ENCODE data around the gene CDH4.

CDH4 gene

GRCh38 chr20:61930776-61931475 is 678.9 kb downstream of the CDH4 start:
- Histone ChIP-seq H3K4me2 (ENCODE audit: low read length) (no peak overlapping the region), H3K18ac (ENCODE audit: low read length) (no peak overlapping the region), H2BK15ac (replicated peaks; ENCODE audit: low read depth) (no peak overlapping the region), H3K23ac (ENCODE audit: low read length) (no peak overlapping the region), H4K5ac (ENCODE audit: low read length) (no peak overlapping the region), H3K27me3 (ENCODE audit: insufficient read depth, low read length, poor library complexity) (no peaks in the 10 kb centered on the region), H2BK5ac (ENCODE audit: low read length) (no peak overlapping the region), H3K79me2 (ENCODE audit: control insufficient read depth, insufficient read depth, low read length) (no peaks in the 10 kb centered on the region), H3K79me1 (ENCODE audit: low read length) (no peaks in the 10 kb centered on the region), H3K56ac (ENCODE audit: low read length) (no peak overlapping the region), H2AK5ac (ENCODE audit: low read length) (no peak overlapping the region), H2BK120ac (ENCODE audit: low read depth, low read length) (no peak overlapping the region), H3K4ac (ENCODE audit: low read depth, low read length) (no peak overlapping the region), H3K27ac (ENCODE audit: low read depth, low read length) (no peak overlapping the region), H3K4me1 (ENCODE audit: control insufficient read depth, low read depth, low read length) (no peaks in the 10 kb centered on the region), H3K36me3 (ENCODE audit: control insufficient read depth, insufficient read depth, low read length) (no peaks in the 10 kb centered on the region), H3K9ac (ENCODE audit: low read length) (no peak overlapping the region), H4K8ac (ENCODE audit: low read depth, low read length) (no peak overlapping the region), H3K4me3 (ENCODE audit: low read length) (no peak overlapping the region)
- DNase-seq, result no peak
- WGBS (ENCODE audit: extremely low coverage, insufficient coverage, low lambda C conversion rate), result no CpG with 5 or more reads among the region's 28 CpGs

GRCh38 chr20:61931476-61932198 is 679.6 kb downstream of the CDH4 start:
- Histone ChIP-seq H3K27me3 (ENCODE audit: insufficient read depth, low read length, poor library complexity) (no peaks in the 10 kb centered on the region), H4K8ac (ENCODE audit: low read depth, low read length) (no peak overlapping the region), H3K27ac (ENCODE audit: low read depth, low read length) (no peak overlapping the region), H2AK5ac (ENCODE audit: low read length) (no peak overlapping the region), H3K36me3 (ENCODE audit: control insufficient read depth, insufficient read depth, low read length) (no peaks in the 10 kb centered on the region), H3K4me1 (ENCODE audit: control insufficient read depth, low read depth, low read length) (no peaks in the 10 kb centered on the region), H3K9ac (ENCODE audit: low read length) (no peak overlapping the region), H3K79me1 (ENCODE audit: low read length) (no peaks in the 10 kb centered on the region), H4K5ac (ENCODE audit: low read length) (no peak overlapping the region), H3K4me2 (ENCODE audit: low read length) (no peak overlapping the region), H2BK15ac (replicated peaks; ENCODE audit: low read depth) (no peak overlapping the region), H3K18ac (ENCODE audit: low read length) (no peak overlapping the region), H3K4ac (ENCODE audit: low read depth, low read length) (no peak overlapping the region), H3K4me3 (ENCODE audit: low read length) (no peak overlapping the region), H2BK5ac (ENCODE audit: low read length) (no peak overlapping the region), H3K79me2 (ENCODE audit: control insufficient read depth, insufficient read depth, low read length) (no peaks in the 10 kb centered on the region), H2BK120ac (ENCODE audit: low read depth, low read length) (no peak overlapping the region), H3K56ac (ENCODE audit: low read length) (no peak overlapping the region), H3K23ac (ENCODE audit: low read length) (no peak overlapping the region)
- no CpG with 5 or more reads among the region's 14 CpGs for WGBS (ENCODE audit: extremely low coverage, insufficient coverage, low lambda C conversion rate)
- DNase-seq, result no peak

- no CpG with 5 or more reads among the region's 9 CpGs for WGBS (ENCODE audit: extremely low coverage, insufficient coverage, low lambda C conversion rate)
- DNase-seq, result no peak
- H3K79me2 ChIP-seq (ENCODE audit: control insufficient read depth, insufficient read depth, low read length), result no peaks in the 10 kb centered on the region
Measured at GRCh38 chr20:61932199-61932592, 680.1 kb downstream of the CDH4 start.

DNA sequence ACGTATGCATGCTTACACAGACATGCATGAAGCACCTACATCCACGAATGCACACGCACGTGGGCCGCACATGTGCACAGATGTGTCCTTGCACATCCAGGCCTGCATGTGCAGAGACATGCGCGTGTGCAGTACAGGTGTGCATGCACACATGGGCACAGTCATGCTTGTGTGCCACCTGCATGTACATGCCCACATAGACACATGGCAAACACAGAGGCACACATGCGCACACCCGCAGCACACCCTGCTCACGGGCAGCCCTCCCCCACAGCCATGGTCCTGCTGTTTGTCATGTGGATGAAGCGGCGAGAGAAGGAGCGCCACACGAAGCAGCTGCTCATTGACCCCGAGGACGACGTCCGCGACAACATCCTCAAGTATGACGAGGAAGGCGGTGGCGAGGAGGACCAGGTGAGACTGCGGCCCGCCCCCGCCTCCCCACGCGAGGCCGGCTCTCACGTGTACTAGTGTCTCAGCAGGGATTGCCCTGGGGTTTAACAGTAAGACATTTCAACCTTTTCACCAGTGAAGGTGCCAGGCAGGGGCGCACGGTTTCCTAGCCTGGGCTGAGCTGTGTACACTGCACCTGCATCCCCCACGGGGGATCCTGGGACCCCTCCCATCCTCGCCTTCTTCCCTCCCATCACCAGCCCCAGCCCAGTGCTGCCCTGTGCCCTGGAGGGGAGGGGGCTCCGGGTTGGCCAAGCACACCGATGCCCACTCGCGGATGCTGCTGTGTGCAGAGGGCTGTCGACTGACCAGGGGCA is 680.8 kb downstream of the CDH4 start:
- no peak overlapping the region for H3K18ac ChIP-seq (ENCODE audit: low read length)
- no peak overlapping the region for H3K27ac ChIP-seq (ENCODE audit: low read depth, low read length)
- H3K4me1 ChIP-seq (ENCODE audit: control insufficient read depth, low read depth, low read length), result no peaks in the 10 kb centered on the region
- H2BK5ac ChIP-seq (ENCODE audit: low read length), result no peak overlapping the region
- no peak overlapping the region for H3K56ac ChIP-seq (ENCODE audit: low read length)
- no peak overlapping the region for H3K4me3 ChIP-seq (ENCODE audit: low read length)
- H3K79me2 ChIP-seq (ENCODE audit: control insufficient read depth, insufficient read depth, low read length), result no peaks in the 10 kb centered on the region
- no peak overlapping the region for H3K4me2 ChIP-seq (ENCODE audit: low read length)
- H3K27me3 ChIP-seq (ENCODE audit: insufficient read depth, low read length, poor library complexity), result no peaks in the 10 kb centered on the region
- H2AK5ac ChIP-seq (ENCODE audit: low read length), result no peak overlapping the region
- no peak overlapping the region for H4K5ac ChIP-seq (ENCODE audit: low read length)
- DNase-seq, result no peak
- H3K36me3 ChIP-seq (ENCODE audit: control insufficient read depth, insufficient read depth, low read length), result no peaks in the 10 kb centered on the region
- H3K4ac ChIP-seq (ENCODE audit: low read depth, low read length), result no peak overlapping the region
- H2BK120ac ChIP-seq (ENCODE audit: low read depth, low read length), result no peak overlapping the region
- no peak overlapping the region for H2BK15ac ChIP-seq (replicated peaks; ENCODE audit: low read depth)
- H3K79me1 ChIP-seq (ENCODE audit: low read length), result no peaks in the 10 kb centered on the region
- H3K9ac ChIP-seq (ENCODE audit: low read length), result no peak overlapping the region
- WGBS (ENCODE audit: extremely low coverage, insufficient coverage, low lambda C conversion rate), result no CpG with 5 or more reads among the region's 38 CpGs
- H4K8ac ChIP-seq (ENCODE audit: low read depth, low read length), result no peak overlapping the region
- H3K23ac ChIP-seq (ENCODE audit: low read length), result no peak overlapping the region

More at GRCh38 chr20:61932199-61932592, 680.1 kb downstream of the CDH4 start:
- H3K4me3 ChIP-seq (ENCODE audit: low read length), result no peak overlapping the region
- H2BK15ac ChIP-seq (replicated peaks; ENCODE audit: low read depth), result no peak overlapping the region
- no peak overlapping the region for H3K18ac ChIP-seq (ENCODE audit: low read length)
- no peak overlapping the region for H3K23ac ChIP-seq (ENCODE audit: low read length)
- H3K4ac ChIP-seq (ENCODE audit: low read depth, low read length), result no peak overlapping the region
- H3K79me1 ChIP-seq (ENCODE audit: low read length), result no peaks in the 10 kb centered on the region
- H4K5ac ChIP-seq (ENCODE audit: low read length), result no peak overlapping the region
- H3K4me1 ChIP-seq (ENCODE audit: control insufficient read depth, low read depth, low read length), result no peaks in the 10 kb centered on the region
- H2BK120ac ChIP-seq (ENCODE audit: low read depth, low read length), result no peak overlapping the region
- no peak overlapping the region for H3K27ac ChIP-seq (ENCODE audit: low read depth, low read length)
- no peaks in the 10 kb centered on the region for H3K36me3 ChIP-seq (ENCODE audit: control insufficient read depth, insufficient read depth, low read length)
- no peak overlapping the region for H3K4me2 ChIP-seq (ENCODE audit: low read length)
- no peak overlapping the region for H3K9ac ChIP-seq (ENCODE audit: low read length)
- H3K27me3 ChIP-seq (ENCODE audit: insufficient read depth, low read length, poor library complexity), result no peaks in the 10 kb centered on the region
- H4K8ac ChIP-seq (ENCODE audit: low read depth, low read length), result no peak overlapping the region
- no peak overlapping the region for H3K56ac ChIP-seq (ENCODE audit: low read length)
- no peak overlapping the region for H2BK5ac ChIP-seq (ENCODE audit: low read length)
- H2AK5ac ChIP-seq (ENCODE audit: low read length), result no peak overlapping the region

GRCh38 chr20:61933481-61933950 is 681.5 kb downstream of the CDH4 start:
- no peak overlapping the region for H3K23ac ChIP-seq (ENCODE audit: low read length)
- WGBS (ENCODE audit: extremely low coverage, insufficient coverage, low lambda C conversion rate), result no CpG with 5 or more reads among the region's 17 CpGs
- H3K27me3 ChIP-seq (ENCODE audit: insufficient read depth, low read length, poor library complexity), result no peaks in the 10 kb centered on the region
- H2AK5ac ChIP-seq (ENCODE audit: low read length), result no peak overlapping the region
- H3K9ac ChIP-seq (ENCODE audit: low read length), result no peak overlapping the region
- no peaks in the 10 kb centered on the region for H3K4me1 ChIP-seq (ENCODE audit: control insufficient read depth, low read depth, low read length)
- no peak overlapping the region for H4K5ac ChIP-seq (ENCODE audit: low read length)
- H3K4ac ChIP-seq (ENCODE audit: low read depth, low read length), result no peak overlapping the region
- no peaks in the 10 kb centered on the region for H3K79me1 ChIP-seq (ENCODE audit: low read length)
- H3K79me2 ChIP-seq (ENCODE audit: control insufficient read depth, insufficient read depth, low read length), result no peaks in the 10 kb centered on the region
- H2BK15ac ChIP-seq (replicated peaks; ENCODE audit: low read depth), result no peak overlapping the region
- no peaks in the 10 kb centered on the region for H3K36me3 ChIP-seq (ENCODE audit: control insufficient read depth, insufficient read depth, low read length)
- H3K27ac ChIP-seq (ENCODE audit: low read depth, low read length), result no peak overlapping the region
- H3K18ac ChIP-seq (ENCODE audit: low read length), result no peak overlapping the region
- no peak overlapping the region for H3K4me3 ChIP-seq (ENCODE audit: low read length)
- no peak overlapping the region for H2BK120ac ChIP-seq (ENCODE audit: low read depth, low read length)
- H2BK5ac ChIP-seq (ENCODE audit: low read length), result no peak overlapping the region
- no peak overlapping the region for H3K56ac ChIP-seq (ENCODE audit: low read length)
- DNase-seq, result no peak
- no peak overlapping the region for H3K4me2 ChIP-seq (ENCODE audit: low read length)
- no peak overlapping the region for H4K8ac ChIP-seq (ENCODE audit: low read depth, low read length)

Measured in mesendoderm (in vitro differentiated cells).